Osteocyte (in vitro differentiated cells): ENCODE measurements around the gene KL. TPM values are rescaled to one million over a fixed set of nuclear protein-coding genes. Genes with fewer than 3 reads are reported as not detected.

Experiments used
- DNase-seq: peaks from one replicate; pipeline ENCODE4 v3.0.0; 2021; ENCODE audit warnings: mixed read lengths; ENCODE audit not compliant: unreplicated experiment; ENCODE audit errors: extremely low spot score
- H3K27ac Mint-ChIP-seq: one replicate; pipeline ENCODE4 v1.8.0; 2021; ENCODE audit warnings: mild to moderate bottlenecking, mixed read lengths; ENCODE audit not compliant: unreplicated experiment
- H3K27me3 Mint-ChIP-seq: one replicate; pipeline ENCODE4 v1.8.0; 2021; ENCODE audit warnings: mixed read lengths; ENCODE audit not compliant: unreplicated experiment
- H3K36me3 Mint-ChIP-seq: one replicate; pipeline ENCODE4 v1.8.0; 2021; ENCODE audit warnings: mixed read lengths; ENCODE audit not compliant: unreplicated experiment
- H3K4me1 Mint-ChIP-seq: one replicate; pipeline ENCODE4 v1.8.0; 2021; ENCODE audit warnings: mixed read lengths; ENCODE audit not compliant: unreplicated experiment
- H3K4me3 Mint-ChIP-seq: one replicate; pipeline ENCODE4 v1.8.0; 2021; ENCODE audit warnings: mild to moderate bottlenecking, moderate library complexity, mixed read lengths; ENCODE audit not compliant: unreplicated experiment
- H3K9me3 Mint-ChIP-seq: one replicate; pipeline ENCODE4 v1.8.0; 2021; ENCODE audit warnings: mixed read lengths; ENCODE audit not compliant: unreplicated experiment
- CTCF ChIP-seq: fragments of 200-600 bp; sonication (generic); IDR thresholded peaks from 2 replicates; pipeline ENCODE4 v1.5.0; 2021; ENCODE audit warnings: antibody characterized with exemption, mild to moderate bottlenecking, moderate library complexity
- total RNA-seq: library from RNA; stranded (reverse); gene quantifications from 2 replicates; pipeline ENCODE4 v1.2.1, GENCODE V29; 2021

The KL gene
- total RNA-seq, 1 donor from 2014 or later, result 0.08 TPM

- Mint-ChIP-seq H3K4me1 (peaks cover 30% of the 10 kb centered on the region), H3K9me3 (no peaks in the 10 kb centered on the region), H3K4me3 (no peak overlapping the region), H3K36me3 (no peaks in the 10 kb centered on the region), H3K27me3 (no peaks in the 10 kb centered on the region), H3K27ac (no peak overlapping the region)
- TF ChIP-seq CTCF, result no peak
- no peak for DNase-seq
These were observed 62.0 kb downstream of the KL start for GRCh38 chr13:33078263-33078662.

- DNase-seq, result no peak
- Mint-ChIP-seq H3K27me3 (peaks cover 2% of the 10 kb centered on the region), H3K27ac (no peak overlapping the region), H3K36me3 (peaks cover 2% of the 10 kb centered on the region), H3K4me1 (peaks cover 30% of the 10 kb centered on the region), H3K4me3 (no peak overlapping the region), H3K9me3 (no peaks in the 10 kb centered on the region)
- no peak for TF ChIP-seq CTCF
These were observed 63.7 kb downstream of the KL start for GRCh38 chr13:33079960-33080359.

- TF ChIP-seq CTCF, result no peak
- H3K36me3 Mint-ChIP-seq, result peaks cover 2% of the 10 kb centered on the region
- H3K27ac Mint-ChIP-seq, result peak overlapping the region; percentile 77
- no peak for DNase-seq
- peaks cover 30% of the 10 kb centered on the region for H3K4me1 Mint-ChIP-seq
- H3K9me3 Mint-ChIP-seq, result no peaks in the 10 kb centered on the region
- peaks cover 6% of the 10 kb centered on the region for H3K27me3 Mint-ChIP-seq
- peak overlapping the region; percentile 14 for H3K4me3 Mint-ChIP-seq
These were observed 64.9 kb downstream of the KL start for GRCh38 chr13:33080972-33081590.

GRCh38 chr13:33081666-33082065 lies 65.4 kb downstream of the KL start:
- H3K9me3 Mint-ChIP-seq, result no peaks in the 10 kb centered on the region
- no peak overlapping the region for H3K4me3 Mint-ChIP-seq
- peak overlapping the region; percentile 77 for H3K27ac Mint-ChIP-seq
- no peak for DNase-seq
- peaks cover 33% of the 10 kb centered on the region for H3K4me1 Mint-ChIP-seq
- H3K36me3 Mint-ChIP-seq, result peaks cover 2% of the 10 kb centered on the region
- TF ChIP-seq CTCF, result no peak
- peaks cover 8% of the 10 kb centered on the region for H3K27me3 Mint-ChIP-seq

- H3K36me3 Mint-ChIP-seq, result peaks cover 2% of the 10 kb centered on the region
- H3K27ac Mint-ChIP-seq, result no peak overlapping the region
- no peak for TF ChIP-seq CTCF
- peaks cover 45% of the 10 kb centered on the region for H3K4me1 Mint-ChIP-seq
- no peak for DNase-seq
- H3K9me3 Mint-ChIP-seq, result no peaks in the 10 kb centered on the region
- no peak overlapping the region for H3K4me3 Mint-ChIP-seq
- H3K27me3 Mint-ChIP-seq, result peaks cover 8% of the 10 kb centered on the region
These were observed 66.8 kb downstream of the KL start for GRCh38 chr13:33083054-33083453.
